Skin epidermis (tissue), 12 donors: ENCODE measurements around the gene MAN1A1.
A peak's percentile ranks its signal among the peaks of the same experiment; 100 is the strongest.

Experiments
- H3K27ac ChIP-seq, 21 experiments: fragments of 200-600 bp; sonication (generic) in 11 of 21; one replicate each; pipeline ENCODE4 v1.5.0; 2020; ENCODE audit warnings: mild to moderate bottlenecking in 3 of 21, inconsistent platforms in 2 of 21, moderate library complexity in 2 of 21
- H3K4me3 ChIP-seq, 7 experiments: fragments of 200-600 bp; sonication (generic) in 2 of 7; one replicate each; pipeline ENCODE4 v1.5.0; 2020; ENCODE audit warnings: inconsistent platforms in 2 of 7, mild to moderate bottlenecking in 2 of 7, moderate library complexity in 1 of 7

MAN1A1 gene

DNA sequence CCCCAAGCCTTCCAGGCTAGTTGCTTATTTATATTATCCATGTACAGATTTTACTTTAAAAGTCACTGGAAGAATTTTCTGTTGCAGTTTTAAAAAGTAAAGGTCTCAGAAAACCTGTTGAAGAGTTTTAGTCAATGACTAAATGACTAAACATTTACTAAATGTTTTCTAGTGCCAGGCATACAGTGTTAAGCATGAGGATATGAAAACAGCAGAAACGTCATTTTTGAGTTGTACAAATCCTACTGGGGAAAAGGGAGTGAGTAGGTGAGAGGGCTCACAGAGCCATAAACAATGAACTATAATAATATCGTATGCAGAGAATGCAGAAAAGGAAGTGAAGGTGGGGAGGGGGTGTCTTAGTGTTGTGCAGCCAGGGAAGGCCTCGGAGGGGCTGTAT is 66.3 kb downstream of the MAN1A1 start:
- H3K27ac ChIP-seq, result no peak overlapping the region
- no peak overlapping the region for H3K4me3 ChIP-seq

GRCh38 chr6:119280668-119281067 is 68.9 kb downstream of the MAN1A1 start:
- Histone ChIP-seq H3K4me3 (no peak overlapping the region), H3K27ac (peak overlapping the region in 1 of 21 experiments; percentile 11)

- no peak overlapping the region for H3K4me3 ChIP-seq
- no peak overlapping the region for H3K27ac ChIP-seq
These were observed 69.5 kb downstream of the MAN1A1 start for GRCh38 chr6:119280080-119280479.

- no peak overlapping the region for H3K27ac ChIP-seq
- no peak overlapping the region for H3K4me3 ChIP-seq
These were observed 70.9 kb downstream of the MAN1A1 start for GRCh38 chr6:119278625-119279024.

DNA sequence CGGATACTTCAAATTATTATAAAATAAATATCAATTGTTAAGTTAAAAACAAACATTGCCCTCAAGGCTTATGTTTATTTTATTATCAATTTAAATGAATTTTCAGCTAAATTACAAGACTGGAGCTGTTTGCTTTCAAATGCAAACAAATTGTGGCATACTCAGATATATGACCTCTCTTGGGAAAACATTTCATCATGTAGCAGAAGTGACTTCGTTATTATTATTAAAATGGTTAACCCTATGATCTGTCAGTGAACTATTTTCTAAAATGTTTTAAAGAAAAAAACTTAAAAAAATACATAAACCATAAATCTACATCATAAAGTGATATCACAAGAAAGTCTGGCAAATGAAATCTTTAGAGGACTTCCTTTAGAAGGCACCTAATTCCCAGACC is 72.5 kb downstream of the MAN1A1 start:
- no peak overlapping the region for H3K4me3 ChIP-seq
- no peak overlapping the region for H3K27ac ChIP-seq

- Histone ChIP-seq H3K27ac (no peak overlapping the region), H3K4me3 (no peak overlapping the region)
These were observed 73.3 kb downstream of the MAN1A1 start for GRCh38 chr6:119276211-119276610.

DNA sequence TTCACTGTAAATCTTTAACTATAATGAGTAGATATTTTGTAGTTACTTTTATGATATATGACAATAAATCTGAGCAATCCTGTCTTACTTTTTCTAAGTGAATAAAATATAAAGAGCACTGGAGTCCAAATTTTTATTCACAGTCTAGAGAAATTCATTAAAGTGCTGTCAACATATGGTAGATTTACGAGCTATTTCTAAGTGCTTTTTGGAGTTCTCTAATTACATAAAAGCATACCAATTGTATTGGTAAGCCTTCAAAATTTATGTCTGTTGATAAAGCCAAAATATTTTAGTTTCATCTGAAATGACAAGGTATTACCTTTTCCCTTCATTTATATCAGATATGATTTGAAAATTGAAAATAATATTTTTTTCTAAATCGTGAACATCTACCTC is 75.4 kb downstream of the MAN1A1 start:
- no peak overlapping the region for H3K27ac ChIP-seq
- no peak overlapping the region for H3K4me3 ChIP-seq

- Histone ChIP-seq H3K4me3 (no peak overlapping the region), H3K27ac (no peak overlapping the region)
These were observed 76.0 kb downstream of the MAN1A1 start for GRCh38 chr6:119273272-119274196.

- Histone ChIP-seq H3K27ac (no peak overlapping the region), H3K4me3 (no peak overlapping the region)
These were observed 79.0 kb downstream of the MAN1A1 start for GRCh38 chr6:119270545-119270944.

DNA sequence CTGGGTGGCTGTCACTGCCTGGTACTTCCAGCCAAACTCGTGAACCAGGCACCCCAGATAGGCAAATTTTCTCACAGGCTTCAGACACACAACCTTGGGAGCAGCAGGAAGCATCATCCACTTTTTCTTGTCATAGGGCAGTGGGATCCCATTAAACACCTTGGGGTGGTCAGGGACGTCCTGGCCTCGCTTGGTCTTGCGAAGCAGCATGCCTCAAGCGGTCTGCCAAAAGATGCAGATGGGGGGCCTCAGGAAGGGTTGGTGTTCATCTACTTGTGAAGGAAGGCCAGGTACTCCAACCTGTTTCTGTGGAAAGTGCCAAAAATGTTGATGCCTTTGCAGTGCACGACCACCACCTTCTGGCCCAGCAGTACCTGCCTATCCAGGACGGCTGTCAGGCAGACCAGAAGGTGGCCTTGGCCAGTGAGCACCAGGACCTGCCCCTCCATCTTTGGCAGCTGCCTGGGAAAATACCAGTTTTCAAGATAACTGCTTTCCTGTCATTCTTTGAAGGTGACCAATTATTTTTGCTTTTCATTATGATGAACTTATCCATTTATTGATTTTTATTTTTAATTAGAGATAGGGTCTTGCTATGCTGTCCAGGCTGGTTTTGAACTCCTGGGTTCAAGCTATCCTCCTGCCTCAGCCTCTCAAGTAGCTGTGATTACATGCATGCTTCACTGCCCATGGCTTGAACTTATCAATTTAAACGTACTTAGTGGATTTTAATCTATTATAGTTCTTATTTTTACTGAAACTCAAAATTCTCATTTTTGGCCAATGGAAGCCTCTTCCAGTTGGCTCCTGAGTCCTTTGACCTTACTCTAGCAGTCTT is 80.1 kb downstream of the MAN1A1 start:
- Histone ChIP-seq H3K4me3 (no peak overlapping the region), H3K27ac (no peak overlapping the region)

- Histone ChIP-seq H3K27ac (no peak overlapping the region), H3K4me3 (no peak overlapping the region)
These were observed 82.2 kb downstream of the MAN1A1 start for GRCh38 chr6:119267126-119267905.

DNA sequence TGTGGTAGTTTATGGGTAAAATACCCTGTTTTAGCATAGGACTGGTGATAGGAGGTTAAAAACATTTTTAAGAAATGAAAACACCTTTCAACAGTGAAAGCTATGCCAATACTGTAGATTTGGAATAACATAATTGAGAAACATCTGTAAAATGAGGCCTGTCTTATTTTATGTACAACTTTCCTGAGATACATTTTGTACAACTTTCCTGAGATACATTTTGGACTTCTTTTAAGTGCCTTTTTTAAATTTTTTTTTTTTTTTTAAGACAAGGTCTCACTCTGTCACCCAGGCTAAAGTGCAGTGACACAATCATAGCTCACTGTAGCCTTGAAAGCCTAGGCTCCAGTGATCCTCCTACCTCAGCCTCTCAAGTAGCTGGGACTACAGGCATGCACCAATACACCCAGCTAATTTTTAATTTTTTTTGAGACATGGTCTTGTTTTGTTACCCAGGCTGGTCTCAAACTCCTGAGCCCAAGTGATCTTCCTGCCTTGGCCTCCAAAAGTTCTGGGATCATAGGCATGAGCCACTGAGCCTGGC is 84.6 kb downstream of the MAN1A1 start:
- H3K27ac ChIP-seq, result no peak overlapping the region
- H3K4me3 ChIP-seq, result no peak overlapping the region

- Histone ChIP-seq H3K27ac (no peak overlapping the region), H3K4me3 (no peak overlapping the region)
These were observed 86.9 kb downstream of the MAN1A1 start for GRCh38 chr6:119262612-119263011.

DNA sequence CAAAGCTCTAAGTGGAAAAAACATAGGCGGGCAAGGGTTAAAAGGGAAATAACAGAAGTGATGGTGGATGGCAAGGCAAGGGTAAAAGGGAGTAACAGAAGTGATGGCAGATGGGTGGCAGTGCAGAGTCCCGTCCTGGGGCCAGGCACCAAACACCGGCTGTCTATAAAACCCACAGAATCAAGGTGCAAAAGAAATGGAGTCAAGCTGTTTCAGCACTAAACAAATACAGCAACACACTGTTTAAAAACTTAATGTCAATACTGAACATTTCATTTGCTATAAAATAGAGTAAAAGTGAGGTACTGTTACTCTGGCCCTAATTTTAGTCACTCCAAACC is 87.6 kb downstream of the MAN1A1 start:
- H3K4me3 ChIP-seq, result no peak overlapping the region
- H3K27ac ChIP-seq, result peak overlapping the region in 2 of 21 experiments; percentile 33 to 35

GRCh38 chr6:119259027-119259426 is 90.5 kb downstream of the MAN1A1 start:
- Histone ChIP-seq H3K27ac (no peak overlapping the region), H3K4me3 (no peak overlapping the region)

GRCh38 chr6:119257726-119258125 is 91.8 kb downstream of the MAN1A1 start:
- no peak overlapping the region for H3K27ac ChIP-seq
- no peak overlapping the region for H3K4me3 ChIP-seq

GRCh38 chr6:119256978-119257462 is 92.5 kb downstream of the MAN1A1 start:
- H3K4me3 ChIP-seq, result no peak overlapping the region
- H3K27ac ChIP-seq, result no peak overlapping the region

- Histone ChIP-seq H3K4me3 (no peak overlapping the region), H3K27ac (no peak overlapping the region)
These were observed 93.2 kb downstream of the MAN1A1 start for GRCh38 chr6:119256392-119256791.

DNA sequence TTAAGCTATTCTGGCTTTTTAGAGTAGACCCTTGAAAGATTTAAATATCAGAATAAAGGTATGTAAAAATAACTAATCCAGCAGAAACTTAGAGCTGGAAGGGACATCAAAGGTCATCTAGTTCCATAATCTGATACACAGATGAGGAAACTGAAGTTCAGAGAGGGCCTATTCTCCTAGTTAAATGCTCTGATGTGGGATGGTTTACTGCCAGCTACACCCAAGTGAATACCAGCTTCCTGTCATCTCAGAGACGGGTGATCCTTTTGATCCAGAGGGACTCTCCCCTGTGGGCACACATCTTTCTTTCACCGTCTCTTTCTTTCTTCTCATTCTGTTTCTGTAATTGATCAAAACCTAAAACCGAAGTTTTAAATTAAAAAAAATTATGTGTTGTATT is 94.1 kb downstream of the MAN1A1 start:
- H3K4me3 ChIP-seq, result no peak overlapping the region

GRCh38 chr6:119250036-119250435 is 99.5 kb downstream of the MAN1A1 start:
- no peak overlapping the region for H3K27ac ChIP-seq
- no peak overlapping the region for H3K4me3 ChIP-seq

More for the DNA sequence above, 94.1 kb downstream of the MAN1A1 start:
- no peak overlapping the region for H3K27ac ChIP-seq
